ENCODE measurements around the gene KLHL42.

- TF ChIP-seq EZH2 (IDR thresholded peaks at IDR 0.05; ENCODE audit: low read length, unreplicated experiment) (no peak), CTCF (conservative IDR thresholded peaks at IDR 0.05; ENCODE audit: low read depth, low read length) (no peak), EZH2phosphoT487 (IDR thresholded peaks at IDR 0.05; ENCODE audit: borderline replicate concordance, low read length) (no peak)
These were observed 6.0 kb downstream of the KLHL42 start for GRCh38 chr12:27785882-27786570.

Measured in PC-3 (cell line).